SU-DHL-6 (cell line): ENCODE results near the gene TMEM240.
"Not testable (repeated sequence)": the region's sequence is repeated elsewhere in the genome, so short reads cannot be mapped to it uniquely, and the experiment has no call there.

Source experiments
- H2AFZ ChIP-seq: fragments of 200-600 bp; sonication (generic); 2 replicates; pipeline ENCODE4 v1.6.1; 2014; ENCODE audit warnings: low read depth, mild to moderate bottlenecking, moderate library complexity, mixed read lengths, antibody characterized with exemption, low read length; ENCODE audit not compliant: severe bottlenecking
- H3F3A ChIP-seq: fragments of 200-600 bp; shearing (Covaris generic); 2 replicates; pipeline ENCODE4 v1.6.0; 2016; ENCODE audit warnings: antibody characterized with exemption, mild to moderate bottlenecking; ENCODE audit not compliant: insufficient read depth
- H3K27ac ChIP-seq: fragments of 200-600 bp; sonication (generic); 2 replicates; pipeline ENCODE4 v1.5.1; 2016; ENCODE audit warnings: low read depth, mild to moderate bottlenecking, low read length, moderate library complexity, mixed read lengths
- H3K27me3 ChIP-seq: fragments of 200-600 bp; sonication (generic), shearing (Covaris generic); 2 replicates; pipeline ENCODE4 v1.6.0; 2014; ENCODE audit warnings: mild to moderate bottlenecking, low read length
- H3K36me3 ChIP-seq: fragments of 200-600 bp; sonication (generic); 2 replicates; pipeline ENCODE4 v1.6.1; 2014; ENCODE audit warnings: mild to moderate bottlenecking, low read length, mixed read lengths
- H3K4me2 ChIP-seq: fragments of 300-600, 200-600 bp; shearing (Covaris generic), sonication (generic); 2 replicates; pipeline ENCODE4 v1.6.0; 2014; ENCODE audit warnings: low read length, low read depth, mild to moderate bottlenecking; ENCODE audit not compliant: poor library complexity, severe bottlenecking
- H3K4me3 ChIP-seq: fragments of 200-600 bp; sonication (generic); 2 replicates; pipeline ENCODE4 v1.5.1; 2014; ENCODE audit warnings: antibody characterized with exemption, low read length, mild to moderate bottlenecking, mixed read lengths; ENCODE audit not compliant: insufficient read depth, poor library complexity, severe bottlenecking
- H3K79me2 ChIP-seq: fragments of 200-600 bp; sonication (generic); 2 replicates; pipeline ENCODE4 v1.6.1; 2014; ENCODE audit warnings: mild to moderate bottlenecking, low read length, moderate library complexity; ENCODE audit not compliant: insufficient read depth
- H3K9ac ChIP-seq: fragments of 200-600 bp; sonication (generic); 2 replicates; pipeline ENCODE4 v1.7.0; 2014; ENCODE audit warnings: mild to moderate bottlenecking, low read length
- H3K9me2 ChIP-seq: fragments of 200-600 bp; sonication (generic); replicated peaks from 2 replicates; pipeline ENCODE4 v1.6.1; 2014; ENCODE audit warnings: low read length; ENCODE audit not compliant: insufficient read depth
- H3K9me3 ChIP-seq: fragments of 200-600 bp; sonication (generic); 2 replicates; pipeline ENCODE4 v1.6.1; 2014; ENCODE audit warnings: low read length, mixed read lengths; ENCODE audit not compliant: insufficient read depth
- H4K20me1 ChIP-seq: fragments of 200-600 bp; sonication (generic); 2 replicates; pipeline ENCODE4 v1.6.1; 2014; ENCODE audit warnings: low read depth, mild to moderate bottlenecking, antibody characterized with exemption, low read length, moderate library complexity, mixed read lengths
- EZH2phosphoT487 ChIP-seq: fragments of 200-600 bp; sonication (generic), shearing (Covaris generic); conservative IDR thresholded peaks from 2 replicates; pipeline ENCODE4 v1.6.1; 2018; ENCODE audit warnings: mild to moderate bottlenecking, antibody characterized with exemption, low read length, moderate library complexity, mixed read lengths
- TF ChIP-seq, protein P1 (sequence below): fragments of 200-600 bp; sonication (generic); IDR thresholded peaks from one replicate; pipeline ENCODE4 v1.5.1; 2017; ENCODE audit warnings: antibody characterized with exemption, mild to moderate bottlenecking, low read length, moderate library complexity; ENCODE audit not compliant: insufficient read depth, poor library complexity, severe bottlenecking

Gene TMEM240

DNA sequence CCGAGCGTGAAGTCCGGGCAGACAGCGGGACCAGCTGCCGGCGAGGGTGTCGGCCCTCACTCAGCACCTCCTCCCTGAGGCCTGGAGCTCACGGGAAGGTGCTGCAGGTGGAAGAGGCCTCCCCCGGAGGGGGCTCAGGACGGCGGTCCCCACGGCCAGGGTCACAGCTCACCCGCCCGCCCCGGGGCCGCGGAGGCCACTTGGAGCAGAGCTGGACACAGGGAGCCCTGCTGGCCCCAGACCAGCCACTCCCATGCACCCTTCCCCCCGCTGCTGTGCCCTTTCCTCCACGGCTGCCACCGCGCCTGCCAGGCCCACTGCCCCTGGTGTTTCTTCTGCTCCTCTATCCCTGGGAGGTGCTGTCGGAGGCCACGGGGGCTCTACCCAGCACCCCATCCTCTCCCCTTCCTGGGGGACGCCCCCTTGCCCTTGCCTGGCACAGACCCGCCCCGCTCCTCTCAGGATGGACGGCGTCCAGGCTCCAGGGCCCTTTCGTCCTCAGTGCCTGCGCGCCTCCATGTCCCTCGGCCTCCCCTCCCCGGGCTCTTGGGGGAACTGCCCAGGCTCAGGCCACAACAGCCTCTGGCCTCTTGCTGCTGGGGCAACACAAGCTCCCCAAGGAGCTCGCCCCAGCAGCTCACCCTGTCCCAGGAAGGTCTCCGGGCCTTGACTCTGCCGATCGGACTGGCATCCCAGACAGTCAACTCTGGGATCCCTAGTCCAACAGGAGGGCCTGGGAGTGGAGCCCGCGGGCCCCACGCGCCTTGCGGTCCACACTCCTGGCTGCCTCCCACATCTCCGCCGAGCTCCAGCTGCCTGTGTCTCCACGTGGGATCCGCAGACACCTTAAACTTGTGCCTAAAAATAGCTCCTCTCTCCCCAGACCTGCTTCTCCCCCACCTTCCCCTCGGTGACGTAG, 4.1 kb downstream of the TMEM240 start:
- no peaks in the 10 kb centered on the region for H3K9me3 ChIP-seq
- no peaks in the 10 kb centered on the region; the same call in 1 of the 2 replicates for H3F3A ChIP-seq
- no peak overlapping the region for H3K9ac ChIP-seq
- no peak overlapping the region for H3K4me3 ChIP-seq
- no peak overlapping the region for H3K27ac ChIP-seq
- no peaks in the 10 kb centered on the region for H3K79me2 ChIP-seq
- TF ChIP-seq, protein P1, sequence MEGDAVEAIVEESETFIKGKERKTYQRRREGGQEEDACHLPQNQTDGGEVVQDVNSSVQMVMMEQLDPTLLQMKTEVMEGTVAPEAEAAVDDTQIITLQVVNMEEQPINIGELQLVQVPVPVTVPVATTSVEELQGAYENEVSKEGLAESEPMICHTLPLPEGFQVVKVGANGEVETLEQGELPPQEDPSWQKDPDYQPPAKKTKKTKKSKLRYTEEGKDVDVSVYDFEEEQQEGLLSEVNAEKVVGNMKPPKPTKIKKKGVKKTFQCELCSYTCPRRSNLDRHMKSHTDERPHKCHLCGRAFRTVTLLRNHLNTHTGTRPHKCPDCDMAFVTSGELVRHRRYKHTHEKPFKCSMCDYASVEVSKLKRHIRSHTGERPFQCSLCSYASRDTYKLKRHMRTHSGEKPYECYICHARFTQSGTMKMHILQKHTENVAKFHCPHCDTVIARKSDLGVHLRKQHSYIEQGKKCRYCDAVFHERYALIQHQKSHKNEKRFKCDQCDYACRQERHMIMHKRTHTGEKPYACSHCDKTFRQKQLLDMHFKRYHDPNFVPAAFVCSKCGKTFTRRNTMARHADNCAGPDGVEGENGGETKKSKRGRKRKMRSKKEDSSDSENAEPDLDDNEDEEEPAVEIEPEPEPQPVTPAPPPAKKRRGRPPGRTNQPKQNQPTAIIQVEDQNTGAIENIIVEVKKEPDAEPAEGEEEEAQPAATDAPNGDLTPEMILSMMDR, result no peak
- TF ChIP-seq EZH2phosphoT487, result no peak
- H4K20me1 ChIP-seq, result no peaks in the 10 kb centered on the region; the same call in 1 of the 2 replicates
- H3K4me2 ChIP-seq, result no peak overlapping the region
- no peaks in the 10 kb centered on the region for H3K36me3 ChIP-seq
- no peaks in the 10 kb centered on the region for H3K9me2 ChIP-seq
- H3K27me3 ChIP-seq, result no peaks in the 10 kb centered on the region
- no peak overlapping the region for H2AFZ ChIP-seq

DNA sequence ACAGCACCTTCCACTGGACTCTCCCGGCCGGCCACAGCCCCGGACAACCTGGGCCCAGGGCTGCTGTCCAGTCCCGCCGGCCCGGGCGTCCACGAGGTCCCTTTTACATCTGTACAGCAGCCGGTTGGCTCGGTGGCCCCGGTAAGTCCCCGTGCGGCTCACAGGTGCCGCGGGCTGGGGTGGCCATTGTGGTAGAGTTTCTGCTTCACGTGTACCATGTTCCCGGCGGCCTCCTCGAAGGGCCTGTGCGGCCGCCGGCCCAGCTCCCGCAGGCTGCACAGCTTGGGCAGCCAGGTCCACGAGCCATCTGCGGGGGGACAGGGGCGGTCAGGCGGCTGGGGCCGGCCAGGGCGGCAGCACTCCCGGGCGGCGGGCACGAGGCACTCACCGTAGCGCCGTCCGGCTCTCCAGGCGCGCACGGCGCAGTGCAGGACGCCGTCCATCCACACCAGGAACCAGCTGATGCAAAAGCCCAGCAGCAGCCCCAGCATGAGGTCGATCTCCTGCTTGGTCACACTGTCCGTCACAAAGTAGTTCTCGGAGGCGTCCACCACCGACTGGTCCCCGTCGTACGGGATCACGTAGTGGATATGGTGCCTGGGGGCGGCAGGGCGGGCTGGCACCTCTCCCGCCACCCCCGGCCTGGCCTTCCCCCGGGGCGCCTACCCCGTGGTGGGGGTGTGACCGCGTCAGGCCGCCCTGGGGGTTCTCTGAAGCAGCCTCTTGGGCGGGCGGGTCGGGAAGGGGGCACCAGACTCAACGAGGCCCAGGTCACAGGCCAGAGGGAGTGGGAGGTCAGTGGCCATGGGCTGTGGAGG, 5.0 kb downstream of the TMEM240 start:
- Histone ChIP-seq H3K9ac (no peak overlapping the region), H2AFZ (no peak overlapping the region)

DNA sequence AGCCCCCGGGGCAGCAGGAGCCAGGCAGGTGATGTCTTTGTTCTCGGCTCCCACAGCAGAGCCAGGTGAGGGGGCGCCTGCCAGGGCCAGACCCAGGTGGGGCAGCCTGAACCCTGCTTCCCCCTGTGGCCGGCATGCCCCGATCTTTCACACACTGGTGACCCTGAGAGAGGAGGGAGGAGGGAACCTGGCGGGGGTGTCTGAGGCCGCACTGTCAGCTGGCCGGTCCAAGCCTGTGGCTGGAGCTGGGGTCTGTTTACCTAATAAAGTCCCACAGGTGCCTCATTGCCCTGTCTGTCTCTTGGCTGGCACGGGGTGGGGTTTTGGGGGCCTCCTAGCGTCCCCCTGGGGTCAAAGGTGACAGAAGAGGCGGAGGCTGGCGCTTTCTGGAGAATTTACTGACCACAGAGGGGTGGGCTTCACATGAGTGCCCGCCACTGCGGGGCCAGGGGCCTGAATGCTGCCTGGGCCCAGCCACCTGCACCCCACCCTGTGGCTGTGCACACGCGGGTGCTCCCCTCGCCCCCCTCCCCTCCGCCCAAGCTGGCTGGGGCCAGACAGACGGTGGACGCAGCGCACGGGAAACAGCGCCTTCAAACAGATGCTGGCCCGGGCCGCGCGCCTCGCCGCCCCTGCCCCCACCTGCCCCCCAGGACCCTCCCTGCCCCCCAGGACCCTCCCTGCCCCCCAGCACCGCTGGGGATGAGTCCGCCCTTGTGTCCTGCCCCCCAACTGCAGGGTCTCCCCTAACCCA, 5.8 kb downstream of the TMEM240 start:
- no peak overlapping the region for H3K9ac ChIP-seq
- no peak overlapping the region for H3K27ac ChIP-seq
- no peaks in the 10 kb centered on the region for H3K36me3 ChIP-seq
- H3K4me3 ChIP-seq, result no peak overlapping the region
- H3K4me2 ChIP-seq, result no peak overlapping the region
- H3F3A ChIP-seq, result no peaks in the 10 kb centered on the region; the same call in 1 of the 2 replicates
- H3K9me2 ChIP-seq, result no peaks in the 10 kb centered on the region
- H2AFZ ChIP-seq, result no peak overlapping the region
- TF ChIP-seq, protein P1, result no peak
- no peak for TF ChIP-seq EZH2phosphoT487
- H4K20me1 ChIP-seq, result no peaks in the 10 kb centered on the region; the same call in 1 of the 2 replicates
- H3K79me2 ChIP-seq, result no peaks in the 10 kb centered on the region
- H3K9me3 ChIP-seq, result no peaks in the 10 kb centered on the region
- H3K27me3 ChIP-seq, result no peaks in the 10 kb centered on the region

More for the DNA sequence above, 5.0 kb downstream of the TMEM240 start:
- TF ChIP-seq EZH2phosphoT487, result no peak
- TF ChIP-seq, protein P1, result no peak
- Histone ChIP-seq H3K4me2 (no peak overlapping the region), H3K9me2 (no peaks in the 10 kb centered on the region), H3K4me3 (no peak overlapping the region), H4K20me1 (no peaks in the 10 kb centered on the region; the same call in 1 of the 2 replicates), H3K9me3 (no peaks in the 10 kb centered on the region), H3K36me3 (no peaks in the 10 kb centered on the region), H3K27me3 (no peaks in the 10 kb centered on the region), H3K79me2 (no peaks in the 10 kb centered on the region), H3F3A (no peaks in the 10 kb centered on the region; the same call in 1 of the 2 replicates), H3K27ac (no peak overlapping the region)

DNA sequence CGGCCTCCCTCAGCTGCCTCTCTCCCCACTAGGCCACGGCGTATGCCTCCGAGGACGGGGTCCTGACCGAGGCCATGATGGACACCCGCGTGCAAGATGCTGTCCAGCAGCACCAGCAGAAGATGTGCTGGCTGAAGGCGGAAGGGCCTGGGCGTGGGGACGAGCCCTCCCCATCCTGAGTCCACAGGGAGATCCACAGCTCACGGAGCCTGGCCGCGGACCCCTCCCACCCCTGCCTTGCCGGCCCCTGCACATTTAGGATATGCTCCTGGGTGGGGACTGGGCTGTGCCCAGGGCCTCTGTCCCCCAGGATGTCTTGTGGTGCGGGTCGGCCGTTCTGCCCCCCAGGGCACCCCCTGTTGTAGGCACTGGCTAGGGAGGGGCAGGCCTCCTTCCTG, 6.5 kb downstream of the TMEM240 start:
- H3K79me2 ChIP-seq, H3K9me2 ChIP-seq, H3K9me3 ChIP-seq, H4K20me1 ChIP-seq, H3K27ac ChIP-seq, H3K4me2 ChIP-seq, H3K9ac ChIP-seq, H3F3A ChIP-seq, H3K36me3 ChIP-seq, H3K27me3 ChIP-seq, H3K4me3 ChIP-seq, H2AFZ ChIP-seq: not testable (repeated sequence)
